ENCODE measurements around the gene FBXO47.

Gene FBXO47

DNA sequence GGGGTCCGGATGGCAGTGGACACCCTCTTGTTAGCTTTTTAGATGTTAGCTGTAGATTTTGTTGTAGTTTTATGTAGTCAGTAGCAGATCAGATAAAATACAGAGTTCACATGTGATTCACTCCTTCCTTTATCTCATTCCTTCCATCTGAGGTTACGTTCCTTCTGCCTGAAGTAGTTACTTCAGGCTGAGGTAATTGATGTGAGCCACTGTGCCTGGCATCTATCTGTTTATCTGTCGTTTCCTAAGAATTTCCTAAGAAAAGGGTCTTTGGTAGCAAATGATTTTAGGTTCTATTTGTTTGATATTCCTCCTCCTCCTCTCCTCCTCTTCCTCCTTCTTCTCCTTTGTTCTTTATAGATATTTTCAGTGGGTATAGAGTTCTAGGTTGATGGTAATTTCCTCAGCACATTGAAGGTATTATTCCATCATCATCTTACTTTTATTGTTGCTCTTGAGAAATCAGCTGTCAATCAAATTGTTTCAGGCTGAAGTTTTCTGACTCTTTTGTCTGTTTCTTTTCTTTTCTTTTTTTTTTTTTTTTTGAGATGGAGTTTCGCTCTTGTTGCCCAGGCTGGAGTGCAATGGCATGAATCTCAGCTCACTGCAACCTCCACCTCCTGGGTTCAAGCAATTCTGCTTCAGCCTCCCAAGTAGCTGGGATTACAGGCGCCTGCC is 29.6 kb upstream of the FBXO47 start:
- no peaks in the 10 kb centered on the region for H3K79me2 ChIP-seq (ENCODE audit: control insufficient read depth, low read length)
- H4K20me1 ChIP-seq (ENCODE audit: control insufficient read depth, insufficient read depth, low read depth, low read length): no peaks in the 10 kb centered on the region
- H3K27ac ChIP-seq (ENCODE audit: low read depth, low read length): no peak overlapping the region
- 0 out of 2 replicates have a peak, but pooled peaks cover 2% of the 10 kb centered on the region for H3K4me1 ChIP-seq (ENCODE audit: control insufficient read depth, low read length)
- H3K36me3 ChIP-seq (ENCODE audit: control insufficient read depth, low read length): no peaks in the 10 kb centered on the region
- no peak overlapping the region for H3K4me2 ChIP-seq (ENCODE audit: low read length)
- peaks cover 10% of the 10 kb centered on the region; the same call in 1 of the 2 replicates for H3K27me3 ChIP-seq (ENCODE audit: control insufficient read depth, low read length)
- no peaks in the 10 kb centered on the region for H3K9me2 ChIP-seq (replicated peaks; ENCODE audit: control insufficient read depth, low read length)
- no peak for TF ChIP-seq EZH2phosphoT487 (IDR thresholded peaks at IDR 0.05; ENCODE audit: borderline replicate concordance, low read length)
- TF ChIP-seq, protein P1, sequence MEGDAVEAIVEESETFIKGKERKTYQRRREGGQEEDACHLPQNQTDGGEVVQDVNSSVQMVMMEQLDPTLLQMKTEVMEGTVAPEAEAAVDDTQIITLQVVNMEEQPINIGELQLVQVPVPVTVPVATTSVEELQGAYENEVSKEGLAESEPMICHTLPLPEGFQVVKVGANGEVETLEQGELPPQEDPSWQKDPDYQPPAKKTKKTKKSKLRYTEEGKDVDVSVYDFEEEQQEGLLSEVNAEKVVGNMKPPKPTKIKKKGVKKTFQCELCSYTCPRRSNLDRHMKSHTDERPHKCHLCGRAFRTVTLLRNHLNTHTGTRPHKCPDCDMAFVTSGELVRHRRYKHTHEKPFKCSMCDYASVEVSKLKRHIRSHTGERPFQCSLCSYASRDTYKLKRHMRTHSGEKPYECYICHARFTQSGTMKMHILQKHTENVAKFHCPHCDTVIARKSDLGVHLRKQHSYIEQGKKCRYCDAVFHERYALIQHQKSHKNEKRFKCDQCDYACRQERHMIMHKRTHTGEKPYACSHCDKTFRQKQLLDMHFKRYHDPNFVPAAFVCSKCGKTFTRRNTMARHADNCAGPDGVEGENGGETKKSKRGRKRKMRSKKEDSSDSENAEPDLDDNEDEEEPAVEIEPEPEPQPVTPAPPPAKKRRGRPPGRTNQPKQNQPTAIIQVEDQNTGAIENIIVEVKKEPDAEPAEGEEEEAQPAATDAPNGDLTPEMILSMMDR (IDR thresholded peaks at IDR 0.05; ENCODE audit: low read depth, low read length, poor library complexity, severe bottlenecking): no peak
- no peaks in the 10 kb centered on the region for H3F3A ChIP-seq (ENCODE audit: control insufficient read depth, insufficient read depth)
- H3K9me3 ChIP-seq (ENCODE audit: control insufficient read depth, insufficient read depth, low read length): peaks cover 11% of the 10 kb centered on the region
- H3K4me3 ChIP-seq (ENCODE audit: low read length): no peak overlapping the region

GRCh38 chr17:38994026-38994425 is 26.8 kb upstream of the FBXO47 start:
- no peaks in the 10 kb centered on the region for H3K36me3 ChIP-seq (ENCODE audit: control insufficient read depth, low read length)
- H3K4me2 ChIP-seq (ENCODE audit: low read length): peak overlapping the region; percentile 11; the same call in 1 of the 2 replicates
- peaks cover 11% of the 10 kb centered on the region for H3K9me3 ChIP-seq (ENCODE audit: control insufficient read depth, insufficient read depth, low read length)
- H3K4me1 ChIP-seq (ENCODE audit: control insufficient read depth, low read length): 0 out of 2 replicates have a peak, but pooled peaks cover 2% of the 10 kb centered on the region
- no peak overlapping the region for H3K27ac ChIP-seq (ENCODE audit: low read depth, low read length)
- no peaks in the 10 kb centered on the region for H3F3A ChIP-seq (ENCODE audit: control insufficient read depth, insufficient read depth)
- H4K20me1 ChIP-seq (ENCODE audit: control insufficient read depth, insufficient read depth, low read depth, low read length): no peaks in the 10 kb centered on the region
- TF ChIP-seq, protein P1 (IDR thresholded peaks at IDR 0.05; ENCODE audit: low read depth, low read length, poor library complexity, severe bottlenecking): no peak
- TF ChIP-seq EZH2phosphoT487 (IDR thresholded peaks at IDR 0.05; ENCODE audit: borderline replicate concordance, low read length): no peak
- H3K4me3 ChIP-seq (ENCODE audit: low read length): no peak overlapping the region
- H3K79me2 ChIP-seq (ENCODE audit: control insufficient read depth, low read length): no peaks in the 10 kb centered on the region
- H3K27me3 ChIP-seq (ENCODE audit: control insufficient read depth, low read length): no peaks in the 10 kb centered on the region
- H3K9me2 ChIP-seq (replicated peaks; ENCODE audit: control insufficient read depth, low read length): no peaks in the 10 kb centered on the region

- H3K27ac ChIP-seq (ENCODE audit: low read depth, low read length): no peak overlapping the region
- H3K27me3 ChIP-seq (ENCODE audit: control insufficient read depth, low read length): 0 out of 2 replicates have a peak, but pooled peaks cover 4% of the 10 kb centered on the region
- H3K9me3 ChIP-seq (ENCODE audit: control insufficient read depth, insufficient read depth, low read length): no peaks in the 10 kb centered on the region
- no peaks in the 10 kb centered on the region for H3K4me1 ChIP-seq (ENCODE audit: control insufficient read depth, low read length)
- H3K4me2 ChIP-seq (ENCODE audit: low read length): no peak overlapping the region
- no peaks in the 10 kb centered on the region for H3K36me3 ChIP-seq (ENCODE audit: control insufficient read depth, low read length)
- no peaks in the 10 kb centered on the region for H3K79me2 ChIP-seq (ENCODE audit: control insufficient read depth, low read length)
- no peaks in the 10 kb centered on the region for H4K20me1 ChIP-seq (ENCODE audit: control insufficient read depth, insufficient read depth, low read depth, low read length)
- H3K9me2 ChIP-seq (replicated peaks; ENCODE audit: control insufficient read depth, low read length): no peaks in the 10 kb centered on the region
- no peaks in the 10 kb centered on the region for H3F3A ChIP-seq (ENCODE audit: control insufficient read depth, insufficient read depth)
- H3K4me3 ChIP-seq (ENCODE audit: low read length): no peak overlapping the region
- TF ChIP-seq EZH2phosphoT487 (IDR thresholded peaks at IDR 0.05; ENCODE audit: borderline replicate concordance, low read length): no peak
- TF ChIP-seq, protein P1 (IDR thresholded peaks at IDR 0.05; ENCODE audit: low read depth, low read length, poor library complexity, severe bottlenecking): no peak
Observed at GRCh38 chr17:38984666-38985065, 17.5 kb upstream of the FBXO47 start.
